K562 (cell line): Measurements from ENCODE around the gene CTXN1. TPM values are rescaled to one million over a fixed set of nuclear protein-coding genes. Genes with fewer than 3 reads are reported as not detected.
A peak's percentile ranks its signal among the peaks of the same experiment; 100 is the strongest.

ENCODE experiments used
- ARHGAP35 ChIP-seq: fragments of 450-650 bp; IDR thresholded peaks from 2 replicates; pipeline ENCODE4 v1.6.1; 2018; ENCODE audit not compliant: partially characterized antibody
- ATF4 ChIP-seq: fragments of 450-650 bp; formaldehyde crosslinking; IDR thresholded peaks from 2 replicates; pipeline ENCODE4 v1.4.0; 2022; ENCODE audit warnings: mild to moderate bottlenecking, moderate library complexity
- CUX1 ChIP-seq: fragments of 200-800 bp; sonication (Bioruptor generic); IDR thresholded peaks from 2 replicates; pipeline ENCODE4 v1.6.1; 2016; ENCODE audit warnings: missing genetic modification characterization, missing compliant biosample characterization
- CXXC5 ChIP-seq: fragments of 250-450 bp; sonication (Bioruptor Pico); IDR thresholded peaks from 2 replicates; pipeline ENCODE4 v1.8.0; 2022; ENCODE audit warnings: inconsistent platforms, mild to moderate bottlenecking, moderate library complexity
- DDX20 ChIP-seq: fragments of 450-650 bp; IDR thresholded peaks from 2 replicates; pipeline ENCODE4 v1.6.1; 2016; ENCODE audit warnings: missing genetic modification characterization, low read depth, mild to moderate bottlenecking, missing compliant biosample characterization, moderate library complexity
- HMBOX1 ChIP-seq: sonication (generic); IDR thresholded peaks from 2 replicates; pipeline ENCODE4 v1.6.1; 2016
- HNRNPL ChIP-seq: fragments of 200-400 bp; formaldehyde crosslinking; IDR thresholded peaks from 2 replicates; pipeline ENCODE4 v1.6.1; 2017; ENCODE audit warnings: low read depth, mild to moderate bottlenecking, low read length
- MECOM ChIP-seq: fragments of 250-450 bp; sonication (Bioruptor Pico); IDR thresholded peaks from 2 replicates; pipeline ENCODE4 v1.8.0; 2022; ENCODE audit warnings: inconsistent platforms
- STAT6 ChIP-seq: sonication (generic); formaldehyde crosslinking; IDR thresholded peaks from 2 replicates; pipeline ENCODE4 v1.8.1; 2023; ENCODE audit warnings: mild to moderate bottlenecking, missing genetic modification reagents
- TOE1 ChIP-seq, 2 experiments: fragments of 450-650 bp in 1 of 2; sonication (generic) in 1 of 2; formaldehyde crosslinking in 1 of 2; IDR thresholded peaks; 2 replicates each; pipeline versions ENCODE4 v1.7.1 to v1.8.0; 2016 to 2022; ENCODE audit warnings: borderline replicate concordance in 2 of 2, mild to moderate bottlenecking in 2 of 2, antibody characterized with exemption in 1 of 2, inconsistent platforms in 1 of 2, low read depth in 1 of 2, missing genetic modification reagents in 1 of 2, moderate library complexity in 1 of 2
- UBTF ChIP-seq, 2 experiments: IDR thresholded peaks; 2 replicates each; pipeline ENCODE4 v1.6.1; 2012; ENCODE audit warnings: improper control_type of control experiment in 2 of 2, low read depth in 2 of 2, low read length in 2 of 2, borderline replicate concordance in 1 of 2
- ZBTB12 ChIP-seq: fragments of 250-450 bp; sonication (Bioruptor Pico); IDR thresholded peaks from 2 replicates; pipeline ENCODE4 v1.4.0; 2020
- ZFP1 ChIP-seq: fragments of 450-650 bp; formaldehyde crosslinking; IDR thresholded peaks from 2 replicates; pipeline ENCODE4 v1.4.0; 2020; ENCODE audit warnings: mild to moderate bottlenecking, mixed read lengths
- polyA plus RNA-seq, 8 experiments: library from polyadenylated mRNA; depleted of rRNA in 4 of 8; stranded (reverse) in 5 of 8; unstranded in 3 of 8; fragments of >200 nt; fragmentation: Nextera tagmentation in 2 of 8; fragmentation: Illumina TruSeq in 1 of 8; extraction: Ambion mirVana in 2 of 8; extraction: Trizol in 1 of 8; gene quantifications; 2 replicates each; pipeline versions ENCODE4 v1.2.1 to v1.2.3, GENCODE V29; 2011 to 2014; ENCODE audit warnings: inconsistent platforms in 1 of 8, missing spikeins in 1 of 8
- total RNA-seq, 7 experiments: library from RNA; depleted of rRNA in 6 of 7; stranded (reverse); fragments of >200 nt in 6 of 7; fragmentation: Illumina TruSeq in 2 of 7; extraction: Trizol in 2 of 7; gene quantifications; 2 replicates each; pipeline versions ENCODE4 v1.2.1 to v1.2.3, GENCODE V29; 2011 to 2021; ENCODE audit warnings: low replicate concordance in 1 of 7

Gene CTXN1
- total and polyA plus RNA-seq, 9 of the 15 experiments (the other 6 are each of a cell fraction or from before 2014, with no cell fraction given), result 0.15 to 37.4 (median 1.8) TPM; not detected in 2

- TF ChIP-seq ATF4 (no peak), HNRNPL (no peak), UBTF (IDR thresholded peaks at IDR 0.05; ENCODE audit: borderline replicate concordance in 1 of 2, low read depth in 2 of 2, low read length in 2 of 2) (no peak), DDX20 (tag) (no peak; the same call in 1 of the 2 replicates), ARHGAP35 (no peak), CXXC5 (CRISPR knock-in tag) (0 out of 2 replicates have a peak, but pooled peaks have one; percentile 28), HMBOX1 (no peak), ZBTB12 (CRISPR knock-in tag) (no peak), CUX1 (no peak), STAT6 (CRISPR knock-in tag) (no peak), ZFP1 (no peak), MECOM (CRISPR knock-in tag) (no peak), TOE1 (IDR thresholded peaks at IDR 0.05; ENCODE audit: borderline replicate concordance) (peak; percentile 56; the same call in 1 of the 2 replicates), TOE1 (CRISPR knock-in tag; IDR thresholded peaks at IDR 0.05; ENCODE audit: borderline replicate concordance, low read depth) (no peak)
These were observed 33.3 kb upstream of the CTXN1 start (continued) for GRCh38 chr19:7959211-7959610.
